A549 (cell line): ENCODE measurements around the gene LRRC75B.

ENCODE experiments used
- CTCF ChIP-seq: fragments of >200 bp; sonication (Bioruptor Twin); formaldehyde crosslinking; IDR thresholded peaks from 3 replicates; pipeline ENCODE4 v1.5.1; 2016
- E2F6 ChIP-seq: IDR thresholded peaks from 2 replicates; pipeline ENCODE4 v1.6.1; 2012; ENCODE audit warnings: low read depth, borderline replicate concordance
- EHMT2 ChIP-seq: fragments of 200-600 bp; sonication (generic); IDR thresholded peaks from 2 replicates; pipeline ENCODE4 v1.6.1; 2016; ENCODE audit warnings: antibody characterized with exemption, low read depth, mild to moderate bottlenecking, moderate library complexity
- HMGXB4 ChIP-seq: fragments of 250-450 bp; sonication (Bioruptor Pico); IDR thresholded peaks from 2 replicates; pipeline ENCODE4 v1.5.0; 2021; ENCODE audit warnings: mild to moderate bottlenecking, moderate library complexity, borderline replicate concordance
- KDM1A ChIP-seq: fragments of 200-600 bp; sonication (generic); IDR thresholded peaks from 2 replicates; pipeline ENCODE4 v1.6.1; 2016; ENCODE audit warnings: low read depth, mild to moderate bottlenecking
- MAX ChIP-seq: IDR thresholded peaks from 2 replicates; pipeline ENCODE4 v1.6.1; 2012
- MAZ ChIP-seq: fragments of 150-350 bp; IDR thresholded peaks from 2 replicates; pipeline ENCODE4 v1.6.1; 2014; ENCODE audit warnings: antibody characterized with exemption, low read depth, low read length, borderline replicate concordance
- PBX3 ChIP-seq: IDR thresholded peaks from 2 replicates; pipeline ENCODE4 v1.6.1; 2012
- POLR2A ChIP-seq: IDR thresholded peaks from 2 replicates; pipeline ENCODE4 v1.6.1; 2012; ENCODE audit warnings: mild to moderate bottlenecking, low read length

GRCh38 chr22:24588381-24588756, 4.5 kb downstream of the LRRC75B start:
- TF ChIP-seq POLR2A (no peak), CTCF (no peak), KDM1A (no peak), MAX (no peak), MAZ (no peak), PBX3 (no peak), E2F6 (no peak), HMGXB4 (no peak), EHMT2 (no peak)
